CD14-positive monocyte (primary cell): ENCODE data around the gene ANKRD13B. TPM values are rescaled to one million over a fixed set of nuclear protein-coding genes. Genes with fewer than 3 reads are reported as not detected.

Source experiments
- DNase-seq, 3 donors: peaks; one replicate each; pipeline ENCODE4 v3.0.0-alpha.2; 2011 to 2022
- H2AFZ ChIP-seq: 2 replicates; pipeline ENCODE4 v1.6.0; 2012; ENCODE audit warnings: mild to moderate bottlenecking, low read depth, low read length, inconsistent platforms; ENCODE audit not compliant: insufficient read depth, poor library complexity, severe bottlenecking
- H3K27ac ChIP-seq, 2 donors: 1 replicate in 1 of 2; 2 replicates in 1 of 2; pipeline ENCODE4 v1.5.1; 2012 to 2013; ENCODE audit warnings: low read length in 2 of 2, control low read depth in 1 of 2, inconsistent platforms in 1 of 2, low read depth in 1 of 2, mild to moderate bottlenecking in 1 of 2
- H3K27me3 ChIP-seq, 2 donors: one replicate each; pipeline versions ENCODE4 v1.6.0 to v1.6.1; 2011 to 2013; ENCODE audit warnings: low read length in 2 of 2; ENCODE audit not compliant: control insufficient read depth in 2 of 2, insufficient read depth in 2 of 2
- H3K36me3 ChIP-seq, 2 donors: replicated peaks in 1 of 2; 1 replicate in 1 of 2; 2 replicates in 1 of 2; pipeline versions ENCODE4 v1.5.1 to v1.6.1; 2012 to 2013; ENCODE audit warnings: low read length in 2 of 2, control low read depth in 1 of 2, inconsistent platforms in 1 of 2, mild to moderate bottlenecking in 1 of 2; ENCODE audit not compliant: insufficient read depth in 2 of 2, control insufficient read depth in 1 of 2
- H3K4me1 ChIP-seq, 2 donors: 1 replicate in 1 of 2; 2 replicates in 1 of 2; pipeline versions ENCODE4 v1.5.1 to v1.6.1; 2012 to 2013; ENCODE audit warnings: low read length in 2 of 2, control low read depth in 1 of 2, inconsistent platforms in 1 of 2, mild to moderate bottlenecking in 1 of 2, moderate library complexity in 1 of 2; ENCODE audit not compliant: insufficient read depth in 2 of 2, control insufficient read depth in 1 of 2
- H3K4me2 ChIP-seq: replicated peaks from 2 replicates; pipeline ENCODE3; 2012; ENCODE audit warnings: low read length, moderate library complexity, mild to moderate bottlenecking; ENCODE audit not compliant: poor library complexity, severe bottlenecking; ENCODE audit errors: extremely low read depth
- H3K4me3 ChIP-seq, 3 experiments: fragments of 200-600 bp in 1 of 3; sonication (generic) in 1 of 3; replicated peaks in 1 of 3; 1 replicate in 2 of 3; 2 replicates in 1 of 3; pipeline ENCODE4 v1.5.1; 2011 to 2013; ENCODE audit warnings: low read length in 3 of 3, mild to moderate bottlenecking in 3 of 3, control low read depth in 2 of 3, low read depth in 2 of 3, inconsistent platforms in 1 of 3, moderate library complexity in 1 of 3
- H3K79me2 ChIP-seq: 2 replicates; pipeline ENCODE4 v1.6.0; 2012; ENCODE audit warnings: mild to moderate bottlenecking, control low read depth, inconsistent platforms, low read length, moderate library complexity; ENCODE audit not compliant: insufficient read depth
- H3K9ac ChIP-seq: 2 replicates; pipeline ENCODE4 v1.6.0; 2017; ENCODE audit warnings: low read length, mild to moderate bottlenecking; ENCODE audit not compliant: insufficient read depth, poor library complexity, severe bottlenecking
- H3K9me3 ChIP-seq, 2 donors: replicated peaks in 1 of 2; 1 replicate in 1 of 2; 2 replicates in 1 of 2; pipeline versions ENCODE4 v1.5.1 to v1.6.1; 2012 to 2013; ENCODE audit warnings: low read length in 2 of 2, control low read depth in 1 of 2; ENCODE audit not compliant: control insufficient read depth in 1 of 2, insufficient read depth in 1 of 2
- H4K20me1 ChIP-seq: 2 replicates; pipeline ENCODE4 v1.6.0; 2012; ENCODE audit warnings: mild to moderate bottlenecking, low read length, control low read depth, moderate library complexity; ENCODE audit not compliant: insufficient read depth
- H3K27ac Mint-ChIP-seq, 7 donors: one replicate each; pipeline ENCODE4 v1.8.0; 2020; ENCODE audit warnings: mild to moderate bottlenecking in 7 of 7, mixed read lengths in 7 of 7, moderate library complexity in 6 of 7, inconsistent platforms in 2 of 7
- H3K27me3 Mint-ChIP-seq, 3 donors: one replicate each; pipeline ENCODE4 v1.8.0; 2021 to 2022; ENCODE audit warnings: low read depth in 3 of 3, mild to moderate bottlenecking in 3 of 3, mixed read lengths in 3 of 3, moderate library complexity in 3 of 3, inconsistent platforms in 1 of 3
- H3K36me3 Mint-ChIP-seq, 2 donors: one replicate each; pipeline ENCODE4 v1.8.0; 2020; ENCODE audit warnings: mixed read lengths in 2 of 2, inconsistent platforms in 1 of 2, mild to moderate bottlenecking in 1 of 2
- H3K4me1 Mint-ChIP-seq: one replicate; pipeline ENCODE4 v1.8.0; 2020; ENCODE audit warnings: mild to moderate bottlenecking, mixed read lengths
- H3K4me3 Mint-ChIP-seq, 2 donors: one replicate each; pipeline ENCODE4 v1.8.0; 2020; ENCODE audit warnings: mild to moderate bottlenecking in 2 of 2, mixed read lengths in 2 of 2, moderate library complexity in 1 of 2
- H3K9me3 Mint-ChIP-seq, 7 donors: one replicate each; pipeline ENCODE4 v1.8.0; 2020 to 2022; ENCODE audit warnings: mixed read lengths in 7 of 7, mild to moderate bottlenecking in 6 of 7, moderate library complexity in 6 of 7, inconsistent platforms in 2 of 7
- WGBS: methylation state at CpG from one replicate; pipeline ENCODE4 v1.1.5; 2013; ENCODE audit warnings: missing lambda C conversion rate; ENCODE audit not compliant: insufficient coverage; 5-methylcytosine and 5-hydroxymethylcytosine counted together
- intact Hi-C, 2 donors: fragments of 100-400 bp; cut with micrococcal nuclease; formaldehyde crosslinking; loops; one replicate each; pipeline versions ENCODE4 v1.15.0 to v1.15.1; 2023
- polyA plus RNA-seq, 3 donors: library from polyadenylated mRNA; depleted of rRNA in 1 of 3; unstranded in 2 of 3; stranded (reverse) in 1 of 3; fragments of 300-500 nt in 2 of 3; fragments of >200 nt in 1 of 3; fragmentation: Illumina TruSeq in 2 of 3; gene quantifications; 1 replicate in 2 of 3; 2 replicates in 1 of 3; pipeline ENCODE4 v1.2.3, GENCODE V29; 2012 to 2021
- TF ChIP-seq, protein P1 (sequence below): fragments of 200-600 bp; IDR thresholded peaks from one replicate; pipeline ENCODE4 v1.8.0; 2022; ENCODE audit warnings: antibody characterized with exemption, mild to moderate bottlenecking

ANKRD13B gene
- polyA plus RNA-seq, 3 donors = 0.37 TPM; not detected in 2

- Histone ChIP-seq H3K27me3 (peaks cover 2 to 29% of the 10 kb centered on the region in 2 donors), H3K36me3 (no peaks in the 10 kb centered on the region), H3K9ac (no peak overlapping the region), H3K4me3 (peak overlapping the region in 1 of 3 experiments; percentile 75), H2AFZ (no peak overlapping the region), H3K27ac (no peak overlapping the region), H3K4me2 (peak overlapping the region; percentile 85), H3K4me1 (peaks cover 40 to 43% of the 10 kb centered on the region in 2 donors), H3K79me2 (no peaks in the 10 kb centered on the region), H3K9me3 (no peaks in the 10 kb centered on the region), H4K20me1 (peaks cover 5% of the 10 kb centered on the region)
- H3K36me3 Mint-ChIP-seq = no peaks in the 10 kb centered on the region
- 86% methylated on average over 10 of the region's 11 CpGs for WGBS
- peak overlapping the region; percentile 66 to 87 for H3K4me3 Mint-ChIP-seq
- intact Hi-C loops = no loop called here
- DNase-seq = no peak
- peaks cover 0 to 3% (median 0%) of the 10 kb centered on the region in 7 donors for H3K9me3 Mint-ChIP-seq
- TF ChIP-seq, protein P1, sequence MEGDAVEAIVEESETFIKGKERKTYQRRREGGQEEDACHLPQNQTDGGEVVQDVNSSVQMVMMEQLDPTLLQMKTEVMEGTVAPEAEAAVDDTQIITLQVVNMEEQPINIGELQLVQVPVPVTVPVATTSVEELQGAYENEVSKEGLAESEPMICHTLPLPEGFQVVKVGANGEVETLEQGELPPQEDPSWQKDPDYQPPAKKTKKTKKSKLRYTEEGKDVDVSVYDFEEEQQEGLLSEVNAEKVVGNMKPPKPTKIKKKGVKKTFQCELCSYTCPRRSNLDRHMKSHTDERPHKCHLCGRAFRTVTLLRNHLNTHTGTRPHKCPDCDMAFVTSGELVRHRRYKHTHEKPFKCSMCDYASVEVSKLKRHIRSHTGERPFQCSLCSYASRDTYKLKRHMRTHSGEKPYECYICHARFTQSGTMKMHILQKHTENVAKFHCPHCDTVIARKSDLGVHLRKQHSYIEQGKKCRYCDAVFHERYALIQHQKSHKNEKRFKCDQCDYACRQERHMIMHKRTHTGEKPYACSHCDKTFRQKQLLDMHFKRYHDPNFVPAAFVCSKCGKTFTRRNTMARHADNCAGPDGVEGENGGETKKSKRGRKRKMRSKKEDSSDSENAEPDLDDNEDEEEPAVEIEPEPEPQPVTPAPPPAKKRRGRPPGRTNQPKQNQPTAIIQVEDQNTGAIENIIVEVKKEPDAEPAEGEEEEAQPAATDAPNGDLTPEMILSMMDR = no peak
- no peak overlapping the region for H3K27ac Mint-ChIP-seq
- peaks cover 40% of the 10 kb centered on the region for H3K4me1 Mint-ChIP-seq
- peaks cover 31 to 48% (median 35%) of the 10 kb centered on the region in 3 donors for H3K27me3 Mint-ChIP-seq
Observed at GRCh38 chr17:29594519-29595090, 1.7 kb downstream of the ANKRD13B start.

DNA sequence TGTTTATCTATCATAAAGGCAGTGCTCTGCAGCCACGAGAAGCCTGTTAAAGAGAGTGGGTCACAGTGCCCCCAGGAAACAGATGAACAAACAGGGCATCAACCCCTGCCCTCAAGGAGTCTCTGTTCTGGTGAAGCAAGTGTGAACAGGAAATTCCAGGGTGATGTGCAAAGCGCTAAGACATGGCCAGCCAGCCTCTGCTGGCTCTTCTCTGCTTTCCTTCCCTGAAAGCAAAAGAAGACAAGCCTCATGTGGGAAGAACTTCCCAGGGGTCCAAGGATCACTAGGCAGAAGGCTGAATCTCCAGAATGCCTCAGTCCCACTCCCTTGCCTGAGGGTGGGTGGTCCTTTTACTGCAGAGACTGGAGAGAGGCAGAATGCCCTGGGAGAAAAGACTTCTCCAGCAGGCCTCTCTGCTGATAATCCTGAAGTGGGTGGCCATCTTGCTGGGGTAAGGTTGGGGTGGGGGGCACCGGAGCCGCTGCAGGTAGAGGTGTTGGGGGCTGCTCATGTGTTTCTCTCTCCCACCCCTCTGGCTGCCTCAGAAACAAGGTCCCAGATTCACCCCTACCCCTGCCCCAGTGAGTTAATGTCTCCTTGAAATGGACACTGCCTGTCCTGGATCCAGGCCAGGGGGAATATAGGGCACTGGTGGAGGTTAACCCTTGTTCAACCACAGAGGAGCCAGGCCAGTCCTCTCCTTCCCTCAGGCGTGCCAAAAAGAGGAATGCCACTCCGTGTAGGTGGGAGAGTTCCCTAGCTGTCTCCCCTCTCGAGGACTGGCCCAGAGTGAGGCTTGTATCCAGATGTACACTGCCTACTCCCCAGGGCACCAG, 2.4 kb downstream of the ANKRD13B start:
- DNase-seq = no peak
- Histone ChIP-seq H3K79me2 (no peaks in the 10 kb centered on the region), H3K9ac (no peak overlapping the region), H3K36me3 (no peaks in the 10 kb centered on the region), H3K27me3 (peaks cover 2 to 29% of the 10 kb centered on the region in 2 donors), H3K9me3 (no peaks in the 10 kb centered on the region), H3K4me1 (peaks cover 33 to 36% of the 10 kb centered on the region in 2 donors), H2AFZ (no peak overlapping the region), H3K4me2 (no peak overlapping the region), H4K20me1 (peaks cover 5% of the 10 kb centered on the region), H3K27ac (no peak overlapping the region), H3K4me3 (no peak overlapping the region)
- Mint-ChIP-seq H3K4me1 (peaks cover 33% of the 10 kb centered on the region), H3K27me3 (peaks cover 31 to 48% (median 35%) of the 10 kb centered on the region in 3 donors), H3K36me3 (no peaks in the 10 kb centered on the region), H3K9me3 (peaks cover 0 to 3% (median 0%) of the 10 kb centered on the region in 7 donors), H3K4me3 (peak overlapping the region in 1 of 2 donors; percentile 60), H3K27ac (no peak overlapping the region)
- WGBS = 90% methylated on average over 3 of the region's 7 CpGs
- TF ChIP-seq, protein P1 = no peak
- intact Hi-C loops = no loop called here
